T-helper 17 cell (primary cell): ENCODE measurements around the gene SLC22A31. TPM values are rescaled to one million over a fixed set of nuclear protein-coding genes. Genes with fewer than 3 reads are reported as not detected.

Source experiments
- ATAC-seq: fragments of 150-1000 bp; cut with Tn5 transposase; 2 replicates; pipeline ENCODE4 v1.10.0; 2021; ENCODE audit warnings: mild to moderate bottlenecking, moderate library complexity
- DNase-seq, 3 donors: peaks; one replicate each; pipeline versions ENCODE4 v3.0.0 to v3.0.0-alpha.2; 2020 to 2021
- H3K9me3 ChIP-seq: one replicate; pipeline ENCODE4 v1.7.0; 2013; ENCODE audit warnings: low read length, mild to moderate bottlenecking; ENCODE audit not compliant: control insufficient read depth, poor library complexity, severe bottlenecking
- H3K27ac Mint-ChIP-seq: one replicate; pipeline ENCODE4 v1.8.0; 2022; ENCODE audit warnings: mild to moderate bottlenecking, moderate library complexity, mixed read lengths
- H3K27me3 Mint-ChIP-seq: one replicate; pipeline ENCODE4 v1.8.0; 2022; ENCODE audit warnings: mixed read lengths
- H3K36me3 Mint-ChIP-seq: one replicate; pipeline ENCODE4 v1.8.0; 2022; ENCODE audit warnings: low read depth, mixed read lengths
- H3K4me1 Mint-ChIP-seq: one replicate; pipeline ENCODE4 v1.8.0; 2022; ENCODE audit warnings: mild to moderate bottlenecking, mixed read lengths
- H3K4me3 Mint-ChIP-seq: one replicate; pipeline ENCODE4 v1.8.0; 2022; ENCODE audit warnings: mild to moderate bottlenecking, moderate library complexity, mixed read lengths
- total RNA-seq, 4 donors: library from RNA in 2 of 4; stranded (reverse) in 2 of 4; gene quantifications; one replicate each; pipeline ENCODE4 v1.2.3 and lab custom pipeline; 2022 to 2026

Gene SLC22A31
- total RNA-seq, 2 donors from 2014 or later = 0.52 to 0.76 TPM

- peaks cover 11% of the 10 kb centered on the region for H3K4me1 Mint-ChIP-seq
- peaks cover 6% of the 10 kb centered on the region for H3K36me3 Mint-ChIP-seq
- no peak overlapping the region for H3K4me3 Mint-ChIP-seq
- DNase-seq = no peak
- no peak overlapping the region for H3K27ac Mint-ChIP-seq
- ATAC-seq = no peak
- no peaks in the 10 kb centered on the region for H3K9me3 ChIP-seq
- no peaks in the 10 kb centered on the region for H3K27me3 Mint-ChIP-seq
Measured at GRCh38 chr16:89146211-89147005, 53.9 kb downstream of the SLC22A31 start.

Other genes with a start within 250 kb of the SLC22A31 start
- 1 to 10 TPM; 3.2 to 4.4 TPM for gene CBFA2T3, start 223.3 kb downstream of the SLC22A31 start, total RNA-seq
- 10 to 100 TPM; 48.0 to 53.6 TPM for gene ACSF3, start 106.7 kb downstream of the SLC22A31 start, total RNA-seq
- under 1 TPM in 1 of 2 donors, not detected in 1; 0.12 TPM for gene CDH15, start 28.8 kb downstream of the SLC22A31 start, total RNA-seq
- 1 to 10 TPM; 4.1 to 8.1 TPM for gene ZNF778, start 17.2 kb upstream of the SLC22A31 start, total RNA-seq